GM21619 (cell line): ENCODE measurements around the gene LSG1.
"Not testable (repeated sequence)": the region's sequence is repeated elsewhere in the genome, so short reads cannot be mapped to it uniquely, and the experiment has no call there.

Experiments
- ATAC-seq: cut with Tn5 transposase; IDR thresholded peaks from one replicate; pipeline ENCODE4 v1.9.1; 2021; ENCODE audit not compliant: unreplicated experiment

Gene LSG1

GRCh38 chr3:194619741-194620140 is 52.2 kb downstream of the LSG1 start:
- ATAC-seq: no peak

- ATAC-seq: no peak
Observed at GRCh38 chr3:194618858-194619608, 53.0 kb downstream of the LSG1 start.

GRCh38 chr3:194617827-194618226 is 54.2 kb downstream of the LSG1 start:
- peak; percentile 51 for ATAC-seq

GRCh38 chr3:194617143-194617671 is 54.8 kb downstream of the LSG1 start:
- no peak for ATAC-seq

- ATAC-seq: no peak
Observed at GRCh38 chr3:194615226-194615625, 56.8 kb downstream of the LSG1 start.

- no peak for ATAC-seq
Observed at GRCh38 chr3:194612221-194612620, 59.8 kb downstream of the LSG1 start.

GRCh38 chr3:194610689-194611088 is 61.3 kb downstream of the LSG1 start:
- ATAC-seq: no peak

- no peak for ATAC-seq
Observed at GRCh38 chr3:194609601-194610000, 62.4 kb downstream of the LSG1 start.

GRCh38 chr3:194608981-194609380 is 63.0 kb downstream of the LSG1 start:
- no peak for ATAC-seq

- ATAC-seq: no peak
Observed at GRCh38 chr3:194607592-194608389, 64.2 kb downstream of the LSG1 start.

- no peak for ATAC-seq
Observed at GRCh38 chr3:194606941-194607340, 65.0 kb downstream of the LSG1 start.

GRCh38 chr3:194606163-194606562 is 65.8 kb downstream of the LSG1 start:
- no peak for ATAC-seq

- ATAC-seq: not testable (repeated sequence)
Observed at GRCh38 chr3:194605314-194605713, 66.7 kb downstream of the LSG1 start.

GRCh38 chr3:194604837-194605236 is 67.2 kb downstream of the LSG1 start:
- no peak for ATAC-seq

GRCh38 chr3:194604126-194604525 is 67.9 kb downstream of the LSG1 start:
- ATAC-seq: no peak

GRCh38 chr3:194602669-194603171 is 69.3 kb downstream of the LSG1 start:
- no peak for ATAC-seq

- no peak for ATAC-seq
Observed at GRCh38 chr3:194598771-194599557, 73.0 kb downstream of the LSG1 start.

GRCh38 chr3:194596906-194597305 is 75.1 kb downstream of the LSG1 start:
- ATAC-seq: no peak

- no peak for ATAC-seq
Observed at GRCh38 chr3:194592798-194593752, 78.9 kb downstream of the LSG1 start.
